ENCODE data around the gene ANKRD13A. TPM values are rescaled to one million over a fixed set of nuclear protein-coding genes. Genes with fewer than 3 reads are reported as not detected.

Gene ANKRD13A
- total and polyA plus RNA-seq, 2 of the 13 experiments (the other 11 are each of a cell fraction or from before 2014, with no cell fraction given): 34.1 to 41.6 TPM

GRCh38 chr12:109987615-109988014 lies 11.6 kb upstream of the ANKRD13A start:
- Histone ChIP-seq H2AFZ (ENCODE audit: low read length) (no peak overlapping the region), H4K20me1 (ENCODE audit: insufficient read depth, low read length) (no peaks in the 10 kb centered on the region), H3K9ac (ENCODE audit: insufficient read depth, low read depth, low read length) (no peak overlapping the region), H3K4me3 (replicated peaks in 1 of 3; ENCODE audit: insufficient read depth in 1 of 3, low read depth in 2 of 3, low read length in 3 of 3) (no peak overlapping the region), H3K79me2 (ENCODE audit: insufficient read depth, low read length) (peaks cover 5% of the 10 kb centered on the region), H3K9me3 (ENCODE audit: low read length) (no peaks in the 10 kb centered on the region), H3K4me2 (ENCODE audit: low read depth, low read length) (no peak overlapping the region), H3K4me1 (ENCODE audit: insufficient read depth, low read length) (peaks cover 12% of the 10 kb centered on the region), H3K27ac (ENCODE audit: extremely low read length, insufficient read depth, low read length) (no peak overlapping the region), H3K36me3 (replicated peaks in 1 of 2; ENCODE audit: control insufficient read depth in 1 of 2, insufficient read depth in 2 of 2, low read length in 2 of 2) (peaks cover 25 to 61% of the 10 kb centered on the region in 2 experiments), H3K27me3 (ENCODE audit: control insufficient read depth in 1 of 2, insufficient read depth in 2 of 2, low read length in 2 of 2) (no peaks in the 10 kb centered on the region)
- WGBS (ENCODE audit: low lambda C conversion rate): 99% methylated on average over 8 of the region's 8 CpGs
- FAIRE-seq: no peak
- in situ Hi-C loops (cut with HindIII; ENCODE audit: extremely low pct_ligation_motif_present, low pct_unique_long_range_greater_than_20kb) (no loop called here), intact Hi-C loops (cut with micrococcal nuclease; ENCODE audit: unreplicated experiment) (no loop called here)
- DNase-seq (ENCODE audit: low spot score): no peak
- POLR2A ChIA-PET: no interaction called here
- CTCF ChIA-PET (ENCODE audit: low intra/inter-chr PET ratio, low total read pairs): no interaction called here
- no peak for ATAC-seq
- BruUV-seq (replicated peaks): no TSS peak
- TF ChIP-seq ZBTB42 (CRISPR knock-in tag; IDR thresholded peaks at IDR 0.05): no peak
- TF ChIP-seq E2F2 (CRISPR knock-in tag; IDR thresholded peaks at IDR 0.05; ENCODE audit: borderline replicate concordance): no peak
- no peak for TF ChIP-seq CSRNP1 (CRISPR knock-in tag; IDR thresholded peaks at IDR 0.05)
- no peak for TF ChIP-seq SNAPC2 (CRISPR knock-in tag; IDR thresholded peaks at IDR 0.05)
- no peak for TF ChIP-seq ZNF253 (CRISPR knock-in tag; IDR thresholded peaks at IDR 0.05; ENCODE audit: borderline replicate concordance)
- no peak for TF ChIP-seq ZNF709 (CRISPR knock-in tag; IDR thresholded peaks at IDR 0.05)
- TF ChIP-seq PLRG1 (conservative IDR thresholded peaks at IDR 0.05): no peak
- TF ChIP-seq RAD51 (IDR thresholded peaks at IDR 0.05; ENCODE audit: borderline replicate concordance): no peak
- no peak for TF ChIP-seq POLR2G (IDR thresholded peaks at IDR 0.05; ENCODE audit: low read depth, low read length)
- TF ChIP-seq ZNF10 (CRISPR knock-in tag; IDR thresholded peaks at IDR 0.05; ENCODE audit: borderline replicate concordance, low read depth): no peak
- TF ChIP-seq MEF2D (CRISPR knock-in tag; IDR thresholded peaks at IDR 0.05): no peak
- TF ChIP-seq ZHX1 (CRISPR knock-in tag; IDR thresholded peaks at IDR 0.05; ENCODE audit: low read depth): no peak
- no peak for TF ChIP-seq FOSL2 (CRISPR knock-in tag; IDR thresholded peaks at IDR 0.05)
- TF ChIP-seq KDM2A (CRISPR knock-in tag; IDR thresholded peaks at IDR 0.05; ENCODE audit: borderline replicate concordance, low read depth): no peak
- TF ChIP-seq NBN (conservative IDR thresholded peaks at IDR 0.05): no peak
- no peak for TF ChIP-seq KMT2B (CRISPR knock-in tag; IDR thresholded peaks at IDR 0.05)
- no peak for TF ChIP-seq TFE3 (CRISPR knock-in tag; IDR thresholded peaks at IDR 0.05)
- no peak for TF ChIP-seq HOMEZ (CRISPR knock-in tag; IDR thresholded peaks at IDR 0.05; ENCODE audit: low read depth)
- no peak for TF ChIP-seq BORCS8-MEF2B (CRISPR knock-in tag; IDR thresholded peaks at IDR 0.05)

Measured in HepG2 (cell line).